HG03139 (cell line): ENCODE data around the gene ZSCAN20.
A peak's percentile ranks its signal among the peaks of the same experiment; 100 is the strongest.

ENCODE experiments used
- ATAC-seq: cut with Tn5 transposase; IDR thresholded peaks from one replicate; pipeline ENCODE4 v1.9.1; 2021; ENCODE audit not compliant: unreplicated experiment

ZSCAN20 gene

DNA sequence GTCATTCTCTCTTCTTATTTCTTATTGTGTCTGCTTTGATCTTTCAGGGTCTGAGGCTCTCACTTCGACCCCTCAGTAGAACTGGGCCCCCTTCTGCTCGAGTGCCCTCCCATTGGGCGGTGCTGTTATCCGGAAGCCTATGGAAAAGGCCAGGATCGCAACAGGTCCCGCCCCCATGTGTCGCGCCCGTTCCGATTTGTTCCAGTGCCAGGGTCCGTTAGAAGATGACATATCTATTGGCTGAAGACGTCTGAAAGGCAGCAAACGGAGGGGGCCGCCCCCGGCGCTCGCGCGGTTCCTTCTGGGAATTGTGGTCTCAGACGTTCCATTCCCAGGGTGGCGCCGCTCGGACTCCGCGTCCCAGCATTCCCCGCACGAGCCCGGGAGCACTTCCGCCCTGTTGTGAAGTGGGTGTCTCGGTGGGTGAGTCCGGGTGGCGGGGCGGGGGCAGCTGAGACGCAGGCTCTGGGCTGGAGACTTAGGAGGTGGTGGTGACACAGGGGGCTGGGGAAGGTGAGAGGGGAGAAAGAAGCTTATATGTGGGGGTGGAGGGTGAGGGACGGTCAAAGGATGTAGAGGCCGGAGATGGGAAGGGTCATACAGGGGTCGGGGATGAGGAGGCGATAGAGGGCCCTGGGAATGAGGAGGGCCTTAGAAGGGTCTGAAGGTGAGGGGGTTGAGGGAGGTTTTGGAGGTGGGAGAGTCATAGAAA is at the start of gene ZSCAN20:
Gene ZSCAN20, plus strand, starts transcription at position 377 of the 712 bp plus-strand sequence. CDS start 6,644 bp downstream, outside the sequence.
- ATAC-seq: peak; percentile 87

DNA sequence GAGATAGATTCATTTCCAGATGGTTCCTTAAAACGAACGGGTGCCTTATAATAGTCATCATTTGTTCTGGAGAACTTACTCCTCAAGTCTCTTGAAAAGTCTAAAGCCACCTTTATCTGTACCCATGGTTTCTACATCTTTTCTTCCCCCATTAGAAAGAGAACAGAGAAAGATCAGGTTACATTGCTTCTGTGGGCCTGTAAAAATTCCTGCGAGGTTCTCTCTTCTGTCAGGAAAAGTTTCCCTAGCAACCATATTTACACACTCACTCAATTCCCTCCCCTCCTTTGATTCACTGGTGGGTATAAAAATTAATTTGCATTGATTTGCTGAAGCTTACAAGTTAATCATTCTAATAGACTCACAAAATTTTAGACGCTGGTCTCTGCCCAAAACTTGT is 48.2 kb upstream of the ZSCAN20 start:
- no peak for ATAC-seq

DNA sequence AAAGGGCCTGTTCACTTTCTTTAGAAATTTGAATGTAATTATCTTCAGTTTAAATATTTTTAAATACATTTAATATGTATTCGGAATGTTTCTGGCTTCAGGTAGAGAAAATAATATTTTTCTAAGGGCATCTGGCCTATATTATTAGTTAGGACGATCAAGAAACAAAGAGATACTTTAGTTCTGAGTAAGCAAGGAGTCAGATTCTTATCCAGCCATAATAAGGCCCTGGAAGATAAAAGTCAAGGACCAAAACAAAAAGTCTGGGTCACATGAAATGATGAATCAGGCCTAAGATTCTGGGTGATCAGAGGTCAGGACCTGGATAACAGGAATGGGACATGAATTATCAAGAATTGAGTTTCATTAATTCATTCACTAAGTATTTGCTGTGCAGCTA is 47.8 kb upstream of the ZSCAN20 start:
- ATAC-seq: no peak

DNA sequence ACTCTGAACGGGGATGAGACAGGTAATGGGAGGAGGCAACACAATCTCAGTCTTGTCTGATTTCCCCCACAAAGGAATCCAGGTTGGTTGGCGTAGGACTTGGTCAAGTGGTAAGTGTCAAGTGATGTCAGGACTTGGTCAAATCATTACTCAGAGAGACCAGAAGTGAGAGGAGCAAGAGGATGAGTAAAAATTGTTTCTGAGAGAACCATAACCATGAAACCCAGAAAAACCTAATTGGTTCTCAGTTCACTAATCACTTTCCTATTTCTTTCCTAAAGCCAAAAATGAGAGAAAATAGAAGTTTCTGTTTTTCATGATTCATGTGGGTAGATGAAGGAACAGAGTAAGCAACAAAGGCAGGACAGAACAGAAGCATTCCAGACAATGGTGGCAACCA is 46.5 kb upstream of the ZSCAN20 start:
- no peak for ATAC-seq

DNA sequence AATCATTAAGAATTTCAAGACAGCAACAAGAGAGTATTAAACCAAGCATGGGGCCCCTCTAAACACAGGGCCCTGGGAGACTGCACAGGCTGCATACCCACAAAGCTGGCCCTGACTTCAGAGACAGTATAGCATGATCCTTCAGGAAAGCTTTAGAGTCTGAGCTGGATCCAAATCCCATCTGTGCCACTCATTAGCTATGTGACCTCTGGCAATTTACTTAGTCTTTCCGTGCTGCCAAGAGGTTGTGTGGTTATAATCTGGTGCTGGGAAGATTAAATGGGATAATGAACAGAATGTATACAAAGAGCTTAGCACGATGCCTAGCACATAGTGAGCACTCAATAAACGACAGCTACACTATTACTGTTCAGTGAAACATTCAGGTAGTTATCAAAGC is 45.5 kb upstream of the ZSCAN20 start:
- ATAC-seq: no peak

DNA sequence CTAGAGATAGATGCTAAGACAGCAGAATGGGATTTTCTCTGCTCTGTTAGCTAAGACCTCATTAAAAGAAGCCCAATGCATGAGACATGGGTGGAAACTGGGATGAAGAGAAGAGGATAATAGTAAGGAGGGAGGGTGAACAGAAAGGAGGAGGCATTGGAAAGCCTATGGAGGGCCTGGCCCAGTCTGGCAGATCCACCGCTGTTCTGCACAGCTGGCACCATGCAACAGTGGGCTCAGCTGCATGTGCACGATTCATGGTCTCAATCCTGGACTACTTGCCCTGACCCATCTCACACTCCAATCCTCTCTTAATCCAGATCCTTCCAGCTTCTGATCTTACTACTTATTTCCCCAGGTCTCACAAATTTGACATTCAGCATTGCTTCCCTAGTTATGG is 43.8 kb upstream of the ZSCAN20 start:
- ATAC-seq: no peak

DNA sequence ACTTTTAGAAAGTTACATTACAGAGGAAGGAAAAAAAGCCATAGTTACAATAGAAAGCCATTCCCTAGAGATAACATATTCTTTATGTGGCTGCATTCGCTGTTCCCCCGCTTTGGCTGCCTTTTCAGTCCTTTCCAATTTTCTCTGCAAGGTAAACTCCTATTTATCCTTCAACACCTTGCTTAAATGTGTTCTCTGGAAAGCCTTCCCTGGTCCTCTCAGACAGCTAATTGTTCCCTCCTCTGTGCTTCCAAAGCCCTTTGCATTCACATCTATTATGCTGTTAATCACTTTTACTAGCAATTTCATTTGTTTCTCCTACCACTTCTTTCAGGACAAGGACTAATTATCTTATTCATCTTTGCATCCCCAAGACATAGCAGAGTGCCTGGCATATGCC is 43.1 kb upstream of the ZSCAN20 start:
- ATAC-seq: no peak

DNA sequence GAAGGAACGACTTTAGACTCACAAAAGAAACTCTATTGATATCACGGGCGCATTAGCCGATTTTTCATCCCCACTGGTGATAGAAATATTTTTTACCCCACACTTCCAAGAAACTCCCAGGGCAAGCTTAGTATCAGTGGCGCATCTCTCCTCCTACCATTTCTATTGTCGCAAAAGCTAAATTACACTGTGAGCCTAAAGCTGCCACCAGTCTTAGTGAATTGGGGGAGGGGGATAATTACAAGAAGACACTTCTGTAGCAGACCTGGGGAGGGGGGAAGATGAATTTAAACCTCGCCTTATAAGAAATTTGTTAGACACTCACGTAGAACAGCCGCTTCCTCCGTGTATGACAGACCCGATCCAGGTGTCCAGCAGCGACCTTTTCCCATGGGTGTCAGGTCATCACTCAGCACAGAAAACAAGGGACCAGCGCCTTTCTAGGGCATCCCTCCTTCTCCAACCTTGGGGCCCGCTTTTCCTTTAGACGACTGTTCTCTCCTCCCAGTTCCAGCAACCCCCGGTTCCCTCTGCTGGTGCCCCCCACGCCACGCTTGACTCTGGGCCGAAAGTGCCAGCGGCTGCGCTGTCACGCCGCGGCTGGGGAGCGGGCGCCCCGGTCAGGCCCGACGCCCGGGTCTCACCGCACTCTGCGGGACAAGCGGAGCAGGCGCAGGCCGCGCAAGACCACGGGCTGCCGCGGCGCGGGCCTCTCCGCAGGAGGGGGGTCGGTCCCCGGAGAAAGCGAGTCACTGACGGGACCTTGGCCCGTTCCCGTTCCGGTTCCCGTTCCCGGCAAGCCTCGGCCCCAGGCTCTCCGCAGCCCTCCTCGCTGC is 42.4 kb upstream of the ZSCAN20 start:
- peak; percentile 10 for ATAC-seq

DNA sequence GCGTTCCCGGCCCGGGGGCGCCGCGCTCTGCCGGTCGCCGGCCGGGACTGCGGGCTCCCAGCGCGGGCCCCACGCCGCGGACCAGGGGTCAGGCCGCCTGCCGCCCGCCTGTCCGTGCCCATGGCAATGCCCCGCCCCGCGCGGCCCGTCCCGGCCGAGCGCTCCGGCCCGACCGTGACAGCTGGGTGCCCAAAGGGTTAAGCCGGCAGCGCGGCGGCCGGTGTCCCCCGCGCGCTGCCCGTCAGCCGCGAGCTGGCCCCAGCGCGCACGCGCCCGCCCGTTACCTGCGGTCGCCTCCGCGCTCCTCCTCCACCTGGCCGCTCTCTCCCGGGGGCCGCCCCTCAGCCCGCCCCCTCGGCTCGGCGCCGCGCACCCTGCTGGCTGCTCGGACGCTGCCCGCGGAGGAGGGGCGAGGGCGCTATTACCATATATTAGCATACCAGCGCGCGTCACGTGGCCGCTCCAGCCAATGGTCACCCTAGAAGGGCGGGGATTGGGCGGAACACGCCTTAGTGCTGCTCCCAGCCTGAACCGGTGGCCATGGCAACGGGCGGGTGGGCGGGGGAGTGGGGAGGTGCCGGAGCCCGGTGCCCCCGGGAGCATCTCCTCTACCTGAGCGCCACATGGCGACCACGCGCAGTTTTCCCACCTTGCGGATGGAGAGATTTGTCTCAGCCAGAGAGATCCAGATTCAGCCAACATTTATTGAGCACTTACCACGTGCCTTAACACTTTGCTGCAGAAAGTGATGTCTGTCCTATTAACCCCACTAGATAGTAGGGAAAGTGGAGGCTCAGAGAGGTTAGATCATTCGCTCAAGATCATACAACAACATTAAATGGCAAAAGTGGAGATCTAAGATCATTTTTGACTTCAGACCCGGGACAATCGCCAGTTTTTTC is 41.5 kb upstream of the ZSCAN20 start, which contains the start of gene PHC2:
Gene PHC2, minus strand, starts transcription at position 404 of the 902 bp plus-strand sequence. CDS start 55,556 bp downstream, outside the sequence.
- ATAC-seq: peak; percentile 93

DNA sequence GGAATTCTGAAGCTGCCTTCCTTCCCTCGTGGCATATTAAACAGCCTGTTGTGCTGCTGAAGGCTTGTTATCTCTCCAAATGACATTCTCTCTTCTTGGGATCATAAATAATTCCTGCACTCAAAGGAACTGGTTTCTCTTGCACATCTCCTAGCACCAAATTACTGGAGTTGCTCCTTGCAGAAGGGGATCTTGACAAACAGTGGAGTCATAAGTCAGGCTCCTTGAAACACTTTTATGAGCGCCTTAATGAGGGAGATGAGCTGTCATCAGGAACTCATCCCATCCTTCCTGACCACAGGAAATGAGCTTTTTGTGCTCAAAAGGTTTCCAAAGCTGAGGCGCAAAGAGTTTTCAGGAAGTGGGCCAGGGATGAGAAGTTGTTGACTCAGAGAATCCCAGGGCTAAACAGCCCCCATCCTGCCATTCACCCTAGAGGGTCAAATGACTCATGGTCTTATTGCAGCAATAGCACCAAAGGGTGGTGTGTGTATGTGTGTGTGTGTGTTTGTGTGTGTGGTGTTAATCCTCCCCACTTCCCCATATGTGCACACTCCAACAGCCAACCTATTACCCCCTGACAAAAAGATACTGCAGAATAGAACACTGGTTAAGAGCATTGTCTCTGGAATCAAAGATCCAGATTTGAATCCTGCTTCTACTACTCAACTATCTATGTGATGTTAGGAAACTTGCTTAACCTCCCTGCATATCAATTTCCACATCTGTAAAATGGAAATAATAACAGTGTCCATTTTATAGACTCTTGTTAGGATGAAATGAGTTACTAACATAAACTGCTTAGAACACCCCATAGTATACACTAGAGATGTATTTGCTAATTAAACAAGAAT is 38.7 kb upstream of the ZSCAN20 start:
- ATAC-seq: no peak

DNA sequence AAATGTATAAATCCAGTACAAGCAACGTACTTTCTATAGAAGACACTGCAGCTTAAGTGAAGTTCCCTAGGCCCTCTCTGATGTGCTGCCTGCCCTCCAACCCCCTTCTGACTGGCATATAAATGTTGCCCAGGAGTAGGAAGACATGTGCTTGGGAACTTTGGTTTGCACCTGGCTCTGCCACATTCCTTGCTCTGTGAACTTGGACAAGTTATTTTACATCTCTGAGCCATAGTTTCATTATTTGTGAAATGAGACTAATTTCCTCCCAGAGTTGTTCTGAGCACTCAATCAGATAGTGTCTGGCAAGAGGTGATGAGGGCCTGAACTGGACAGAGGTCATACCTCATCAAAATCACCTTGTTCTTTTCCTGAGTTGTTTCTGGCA is 38.1 kb upstream of the ZSCAN20 start:
- ATAC-seq: no peak

DNA sequence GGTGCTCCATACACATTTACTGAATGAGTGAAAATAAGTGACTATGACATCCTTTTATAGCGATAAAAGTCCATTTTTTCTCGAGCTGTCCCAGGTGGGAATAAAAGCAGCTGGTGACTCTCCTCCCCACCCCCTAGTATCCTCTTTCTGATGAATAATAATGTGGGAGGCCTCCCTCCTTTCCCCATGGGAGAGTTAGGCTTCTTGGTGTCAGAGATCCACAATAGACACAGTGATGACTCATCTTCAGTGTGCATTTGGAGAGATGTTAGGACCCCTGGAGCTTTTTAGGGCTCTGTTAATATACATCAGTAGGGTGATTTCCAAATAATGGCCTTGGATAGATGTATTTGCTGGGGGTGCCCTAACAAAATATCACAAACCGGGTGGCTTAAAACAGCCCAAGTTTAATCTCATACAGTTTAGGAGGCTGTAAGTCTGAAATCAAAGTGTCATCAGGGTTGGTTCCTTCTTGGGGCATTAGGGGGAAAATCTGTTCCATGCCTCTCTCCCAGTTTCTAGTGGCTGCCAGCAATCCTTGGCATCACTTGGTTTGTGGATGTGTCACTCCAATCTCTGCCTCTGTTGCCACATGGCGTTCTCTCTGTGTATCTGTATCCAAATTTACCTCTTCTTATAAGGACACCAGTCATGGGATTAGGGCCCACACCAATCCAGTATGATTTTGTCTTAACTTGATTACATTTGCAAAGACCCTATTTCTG is 37.2 kb upstream of the ZSCAN20 start:
- no peak for ATAC-seq

DNA sequence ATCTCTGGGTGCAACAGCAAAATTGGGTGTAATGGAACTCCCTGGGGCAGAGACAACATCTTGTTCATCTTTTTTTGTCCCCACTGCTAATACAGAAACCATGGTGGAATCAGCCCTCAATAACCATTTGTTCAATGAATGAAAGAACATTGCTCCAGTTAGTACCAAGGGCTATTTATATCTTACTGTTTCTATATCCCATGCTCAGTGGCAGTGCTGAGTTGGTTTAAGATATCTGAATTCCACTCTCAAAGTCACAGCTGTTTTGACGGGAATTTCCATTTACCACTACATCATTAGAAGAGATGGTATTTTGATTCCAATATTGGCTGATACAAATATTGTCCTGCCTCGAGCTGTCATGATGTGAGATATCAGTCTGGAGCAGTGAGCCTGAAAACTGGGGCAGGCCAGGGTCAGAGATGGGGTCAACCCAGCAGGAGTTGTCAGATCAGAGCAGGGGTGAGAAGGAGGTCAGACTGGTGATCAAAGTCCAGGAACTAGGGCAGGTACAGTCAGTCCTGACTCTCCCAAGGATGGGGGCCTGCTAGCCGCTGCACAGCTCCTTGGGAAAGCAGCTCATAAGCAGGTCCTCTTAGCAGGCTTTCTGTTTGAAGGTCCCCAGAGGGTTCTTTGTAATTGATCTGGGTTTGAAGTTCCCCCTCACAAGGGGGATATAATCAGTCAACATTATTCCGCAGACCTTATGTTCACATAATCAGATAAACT is 35.7 kb upstream of the ZSCAN20 start:
- ATAC-seq: no peak

DNA sequence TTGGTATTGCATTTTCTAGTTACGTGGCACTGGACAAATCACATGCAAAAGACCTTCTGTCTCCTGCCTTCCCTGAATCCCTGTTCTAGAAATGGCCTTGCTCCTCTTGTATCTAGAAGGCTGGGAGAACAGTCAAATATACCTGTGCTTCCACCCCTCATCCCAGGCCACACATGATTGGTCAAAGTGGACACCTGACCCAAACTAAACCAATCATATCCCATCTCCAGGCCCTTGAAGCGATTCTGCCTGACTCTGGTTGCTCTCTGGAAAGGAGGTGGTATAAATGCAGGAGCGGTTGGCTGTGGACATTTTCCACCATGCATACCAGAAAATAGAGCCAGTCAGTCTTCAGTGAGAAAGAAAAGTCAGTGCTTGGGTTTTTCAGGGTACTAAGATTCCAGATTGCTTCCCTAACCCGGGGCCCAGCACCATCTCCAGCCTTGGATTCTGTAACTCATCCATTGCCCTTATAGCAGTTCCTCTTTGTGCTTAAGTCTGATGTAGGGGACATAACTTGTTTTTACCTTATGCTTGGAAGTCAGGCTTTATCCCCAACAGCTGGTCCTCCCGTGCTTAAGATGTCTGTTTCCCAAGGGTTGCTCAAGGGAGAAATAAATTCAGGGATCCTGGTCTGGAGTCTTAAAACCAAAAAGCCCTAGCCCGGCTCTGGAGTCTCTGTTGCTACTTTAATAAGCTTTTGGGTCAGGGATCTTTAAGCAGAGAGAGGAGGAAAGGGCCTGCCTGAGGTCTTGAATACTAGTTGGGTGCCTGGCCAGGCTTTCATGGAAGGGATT is 33.9 kb upstream of the ZSCAN20 start:
- ATAC-seq: no peak

DNA sequence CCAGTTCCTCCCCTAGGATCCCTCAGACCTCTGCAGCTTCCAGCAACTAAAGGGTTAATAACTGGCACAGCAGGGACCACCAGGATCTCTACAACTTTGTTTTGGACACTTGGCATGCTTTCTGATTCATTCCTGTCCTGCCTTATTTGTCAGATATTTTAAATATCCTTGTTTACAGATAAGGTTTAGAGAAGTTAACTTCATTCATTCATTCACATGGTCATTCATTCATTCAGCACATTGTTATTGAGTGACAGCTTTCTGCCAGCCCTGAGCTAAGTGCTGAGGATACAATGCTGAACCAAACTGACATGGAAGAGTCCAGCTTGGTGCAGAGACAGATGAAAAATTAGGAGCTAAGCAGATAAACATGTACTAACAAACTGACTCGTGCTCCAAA is 32.8 kb upstream of the ZSCAN20 start:
- no peak for ATAC-seq

DNA sequence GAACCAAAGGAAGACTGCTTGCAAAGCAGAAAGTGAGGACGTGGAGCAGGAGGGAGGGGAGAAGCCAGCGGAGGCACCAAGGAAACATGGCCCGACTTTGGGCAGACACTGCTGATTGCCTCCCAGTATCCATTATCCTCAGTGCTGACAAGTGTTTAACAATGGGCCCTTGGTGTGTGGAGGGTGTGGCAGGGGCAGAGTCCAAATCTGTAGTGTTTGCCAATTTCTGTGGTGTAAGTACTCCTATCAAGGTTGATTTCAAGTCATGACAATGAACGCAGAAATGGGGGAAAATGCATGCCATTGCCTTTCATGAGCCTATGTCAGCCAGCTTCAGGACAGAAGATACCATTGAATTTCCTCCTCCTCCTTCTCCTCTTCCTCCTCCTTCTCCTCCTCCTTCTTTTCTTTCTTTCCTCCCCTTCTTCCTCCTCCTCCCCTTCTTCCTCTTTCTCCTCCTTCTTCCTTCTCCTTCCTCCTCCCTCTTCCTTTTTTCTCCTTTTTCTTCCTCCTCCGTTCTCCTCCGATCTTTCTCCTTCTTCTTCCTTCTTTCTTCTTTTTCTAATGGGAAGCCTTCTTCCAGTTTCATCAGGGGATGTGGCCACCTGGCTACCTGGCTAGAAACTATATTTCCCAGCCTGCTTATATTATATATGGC is 31.2 kb upstream of the ZSCAN20 start:
- ATAC-seq: no peak

DNA sequence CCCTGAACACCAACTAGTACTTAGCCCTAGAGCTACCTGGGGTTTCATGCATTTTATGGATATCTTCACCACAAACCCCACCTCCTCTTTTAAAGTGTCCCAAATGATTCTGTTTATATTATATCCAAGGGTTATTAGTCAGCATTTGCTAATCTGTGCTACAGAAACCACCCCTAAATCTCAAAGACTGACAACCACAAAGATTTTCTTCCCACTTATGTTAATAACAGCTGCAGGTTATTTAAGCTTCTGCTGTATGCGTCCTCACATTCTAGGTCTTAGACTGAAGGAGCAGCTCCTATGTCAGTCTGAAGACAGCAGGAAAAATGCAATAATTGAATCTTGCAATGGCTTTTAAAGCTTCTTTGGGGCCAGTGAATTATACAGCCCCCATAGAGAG is 30.3 kb upstream of the ZSCAN20 start:
- no peak for ATAC-seq
